NOMO-1 treated with DMSO at 0.1 percent for 48 hours (cell line): ENCODE results near the gene KIAA0930.

Source experiments
- DNase-seq: peaks from one replicate; lab custom pipeline; 2025; ENCODE audit not compliant: unreplicated experiment; lab: John Stamatoyannopoulos, UW

Gene KIAA0930

GRCh38 chr22:45181766-45182165 is 58.9 kb downstream of the KIAA0930 start:
- no peak for DNase-seq

DNA sequence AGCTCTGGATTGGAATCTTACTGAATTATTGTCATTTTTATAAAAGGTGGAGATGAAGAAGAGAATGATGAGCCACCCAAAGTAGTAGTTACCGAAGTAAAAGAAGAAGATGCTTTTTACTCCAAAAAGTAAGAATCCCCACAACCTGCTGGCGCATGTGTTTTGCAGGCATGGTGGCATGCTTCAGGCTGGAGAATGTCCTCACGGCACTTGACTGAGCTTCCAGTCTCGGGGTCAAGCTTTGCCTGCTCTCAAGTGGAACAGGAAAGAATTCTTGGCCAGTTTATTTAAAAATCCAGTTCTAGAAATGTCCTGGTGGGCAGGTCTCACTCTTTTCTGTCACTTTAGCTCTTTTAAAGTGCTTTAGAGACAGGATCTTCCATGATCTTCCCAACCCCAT is 59.5 kb downstream of the KIAA0930 start:
- DNase-seq: no peak

DNA sequence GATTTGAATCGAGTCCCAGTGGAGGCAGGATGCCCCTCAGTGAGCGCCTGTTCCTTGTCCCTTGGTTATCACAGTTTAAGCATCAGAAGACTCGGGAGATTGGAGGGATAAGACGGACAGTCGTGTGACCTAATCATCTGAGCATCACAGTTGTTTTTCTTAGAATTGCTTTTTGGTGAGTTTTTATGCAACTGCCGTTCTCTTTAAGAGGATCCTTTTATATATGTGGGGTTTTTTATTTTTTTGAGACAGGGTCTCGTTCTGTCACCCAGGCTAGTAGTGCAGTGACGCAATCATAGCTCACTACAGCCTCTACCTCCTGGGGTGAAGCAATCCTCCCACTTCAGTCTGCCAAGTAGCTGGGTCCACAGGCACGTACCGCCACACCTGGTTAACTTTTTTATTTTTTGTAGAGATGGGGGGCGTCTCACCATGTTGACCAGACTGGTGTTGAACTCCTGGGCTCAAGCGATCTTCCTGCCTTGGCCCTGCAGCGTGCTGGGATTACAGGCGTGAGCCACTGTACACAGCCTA is 60.5 kb downstream of the KIAA0930 start:
- DNase-seq: peak; percentile 9

DNA sequence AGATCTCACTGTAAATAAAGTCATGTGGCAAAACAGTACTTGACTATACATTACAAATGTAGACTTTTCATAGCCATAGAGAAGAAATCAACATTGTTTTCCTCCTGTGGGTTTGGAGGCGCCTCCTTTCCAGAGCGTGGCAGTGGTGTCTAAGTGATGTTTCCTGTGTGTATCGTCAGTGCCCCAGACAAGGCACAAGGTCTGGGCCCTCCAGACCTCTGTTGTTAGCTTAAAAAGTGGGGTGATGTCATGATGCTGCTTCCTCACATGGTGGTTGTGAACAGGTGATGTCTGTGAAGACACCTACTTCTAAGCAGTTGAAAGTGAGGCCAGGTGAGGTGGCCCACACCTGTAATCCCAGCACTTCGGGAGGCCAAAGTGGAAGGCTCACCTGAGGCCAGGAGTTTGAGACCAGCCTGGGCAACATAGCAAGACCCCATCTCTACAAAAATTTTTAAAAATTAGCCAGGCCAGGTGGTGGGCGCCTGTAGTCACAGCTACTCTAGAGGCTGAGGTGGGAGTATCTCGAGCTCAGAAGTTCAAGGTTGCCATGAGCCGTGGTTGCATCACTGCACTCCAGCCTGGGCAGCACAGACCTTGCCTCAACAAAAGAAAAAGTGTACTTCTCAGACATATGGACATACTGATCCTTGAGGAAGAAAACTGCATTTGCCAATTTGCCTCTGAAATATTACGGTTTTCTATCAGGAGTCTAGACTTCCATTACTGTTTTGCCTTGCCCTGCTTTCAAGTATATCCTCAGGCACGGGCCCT is 61.2 kb downstream of the KIAA0930 start:
- no peak for DNase-seq

- DNase-seq: no peak
These were observed 67.7 kb downstream of the KIAA0930 start for GRCh38 chr22:45172881-45173585.

GRCh38 chr22:45171830-45172229 is 68.9 kb downstream of the KIAA0930 start:
- no peak for DNase-seq

DNA sequence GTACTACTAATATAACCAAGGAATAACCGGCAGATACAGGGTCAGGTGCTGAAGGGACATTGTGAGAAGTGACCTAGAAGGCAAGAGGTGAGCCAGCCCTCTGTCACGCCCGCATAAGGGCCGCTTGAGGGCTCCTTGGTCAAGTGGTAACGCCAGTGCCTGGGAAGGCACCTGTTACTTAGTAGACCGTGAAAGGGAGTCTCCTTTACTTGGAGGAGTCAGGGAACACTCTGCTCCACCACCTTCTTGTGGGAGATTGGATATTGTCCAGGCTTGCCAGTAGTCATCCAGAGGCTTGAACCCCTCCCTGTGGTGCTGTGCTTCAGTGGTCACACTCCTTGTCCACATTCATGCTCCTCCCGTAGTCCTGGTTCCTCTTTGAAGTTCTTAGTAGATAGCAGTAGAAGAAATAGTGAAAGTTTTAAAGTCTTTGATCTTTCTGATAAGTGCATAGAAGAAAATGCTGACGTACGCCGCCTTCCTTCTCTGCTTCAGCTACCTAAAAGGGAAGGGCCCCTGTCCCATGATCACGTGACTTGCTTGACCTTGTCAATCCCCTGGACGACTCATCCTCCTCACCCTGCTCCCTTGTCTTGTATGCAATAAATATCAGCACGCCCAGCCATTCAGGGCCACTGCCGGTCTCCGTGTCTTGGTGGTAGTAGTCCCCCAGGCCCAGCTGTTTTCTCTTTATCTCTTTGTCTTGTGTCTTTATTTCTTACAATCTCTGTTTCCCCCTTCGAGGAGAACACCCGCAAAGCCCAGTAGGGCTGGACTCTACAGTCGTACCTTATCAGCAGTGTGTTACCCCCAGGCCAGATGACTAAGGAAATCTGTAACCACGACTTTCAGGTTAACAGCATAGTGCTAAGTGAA is 70.9 kb downstream of the KIAA0930 start:
- no peak for DNase-seq

- DNase-seq: peak; percentile 85
These were observed 73.8 kb downstream of the KIAA0930 start for GRCh38 chr22:45166932-45167331.

GRCh38 chr22:45164270-45165088 is 76.2 kb downstream of the KIAA0930 start:
- DNase-seq: no peak

DNA sequence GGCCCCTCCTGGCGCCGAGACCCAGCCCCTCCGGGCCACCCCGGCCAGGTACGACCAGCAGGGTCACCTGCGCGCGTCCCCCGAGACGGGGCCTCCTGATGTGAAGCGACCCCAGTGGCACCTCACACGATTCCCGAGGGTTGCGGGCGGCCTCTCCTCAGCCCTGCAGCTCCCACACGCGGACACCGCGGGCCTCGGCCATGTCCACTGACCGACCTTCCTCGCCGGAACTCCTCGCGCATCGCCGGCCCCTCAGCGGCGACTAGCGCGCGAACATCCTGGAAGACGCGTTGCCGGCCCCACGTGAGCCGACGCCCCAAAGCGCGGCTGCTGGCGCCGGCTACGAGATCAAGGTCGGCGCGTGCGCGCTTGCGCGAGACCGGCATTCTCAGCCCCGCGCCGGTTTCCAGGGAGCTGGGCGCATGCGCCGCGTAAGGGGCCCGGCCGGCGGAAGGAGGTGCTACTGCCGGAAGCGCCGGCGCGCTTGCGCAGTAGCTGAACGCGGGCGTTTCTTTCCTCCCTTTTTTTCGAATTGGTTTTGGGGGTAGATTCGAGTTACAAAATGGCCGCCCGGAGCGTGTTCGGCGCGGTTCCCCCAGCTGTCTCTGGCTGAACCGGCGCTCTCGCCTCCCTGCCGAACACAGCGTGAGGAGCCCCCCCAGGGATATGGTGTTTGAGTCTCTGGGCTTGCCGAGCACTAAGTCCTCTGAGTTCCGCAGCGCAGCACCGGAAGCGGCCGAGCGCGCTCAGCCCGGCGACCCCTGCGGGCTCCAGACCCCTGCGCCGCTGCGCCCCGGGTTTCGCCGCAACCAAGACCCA is 77.0 kb downstream of the KIAA0930 start, which contains the start of gene NUP50:
Gene NUP50 (plus strand): TSS at position 475 of the 819 bp plus-strand sequence. CDS start 4,253 bp downstream, outside the sequence.
- DNase-seq: peak; percentile 95

DNA sequence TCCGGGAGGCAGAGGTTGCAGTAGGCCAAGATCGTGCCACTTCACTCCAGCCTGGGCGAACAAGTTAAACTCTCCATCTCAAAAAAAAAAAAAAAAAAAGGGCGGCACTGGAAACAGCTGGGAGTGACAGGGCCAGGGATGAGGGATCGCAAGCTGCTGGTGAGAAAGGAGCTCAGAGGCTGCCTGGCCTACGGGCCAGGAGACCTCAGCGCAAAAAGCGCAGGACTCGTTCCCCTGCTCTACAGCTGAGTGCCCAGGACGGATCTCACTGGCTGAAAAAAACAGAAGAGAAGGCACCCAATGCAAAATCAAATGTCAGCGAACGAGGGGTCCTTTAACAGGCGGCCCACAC is 77.6 kb downstream of the KIAA0930 start:
- DNase-seq: peak; percentile 36

DNA sequence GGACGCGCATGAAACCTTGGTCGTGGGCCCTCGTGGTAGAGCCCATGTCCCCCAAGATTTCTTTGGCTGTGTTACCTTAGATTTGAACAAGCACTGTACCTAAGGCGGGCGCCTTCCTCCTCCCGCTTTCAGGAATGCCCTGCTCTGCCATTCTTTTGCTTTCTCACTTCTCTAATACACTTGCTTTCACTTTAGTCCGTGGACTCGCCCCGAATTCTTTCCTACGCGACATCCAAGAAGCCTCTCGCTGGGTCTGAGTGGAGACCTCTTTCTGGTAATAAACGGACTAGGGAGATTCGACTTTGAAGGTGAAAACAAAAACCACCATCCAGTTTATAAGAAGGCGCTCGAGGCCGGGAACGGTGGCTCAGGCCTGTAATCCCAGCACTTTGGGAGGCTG is 78.2 kb downstream of the KIAA0930 start:
- no peak for DNase-seq

- DNase-seq: no peak
These were observed 80.8 kb downstream of the KIAA0930 start for GRCh38 chr22:45159652-45160462.

- DNase-seq: no peak
These were observed 82.8 kb downstream of the KIAA0930 start for GRCh38 chr22:45157907-45158306.

- no peak for DNase-seq
These were observed 85.4 kb downstream of the KIAA0930 start for GRCh38 chr22:45155050-45155840.

- DNase-seq: no peak
These were observed 86.3 kb downstream of the KIAA0930 start for GRCh38 chr22:45154383-45154782.

DNA sequence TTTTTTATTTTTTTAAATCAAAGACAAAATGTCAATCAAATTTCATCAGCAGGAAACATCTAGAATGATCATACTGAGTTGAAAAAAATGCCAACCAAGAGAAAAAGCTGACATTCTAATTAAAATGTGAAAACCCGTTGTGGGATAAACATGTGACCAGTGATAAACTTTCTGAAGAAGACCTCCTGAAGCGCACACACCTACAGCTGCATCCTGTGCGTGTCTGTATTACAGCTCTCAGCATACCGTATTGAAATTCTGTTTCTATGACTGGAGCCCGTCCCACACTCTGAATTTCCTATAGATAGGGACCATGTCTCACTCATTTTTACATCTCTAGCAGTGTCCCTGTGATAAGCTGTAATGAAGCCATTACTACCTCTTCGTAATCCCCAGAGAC is 89.2 kb downstream of the KIAA0930 start:
- DNase-seq: no peak

GRCh38 chr22:45150139-45150538 is 90.6 kb downstream of the KIAA0930 start:
- no peak for DNase-seq
